K562 (cell line): Measurements from ENCODE around the gene BSN. TPM values are rescaled to one million over a fixed set of nuclear protein-coding genes. Genes with fewer than 3 reads are reported as not detected.

Experiments
- ATAC-seq: fragments of 200-7000 bp; cut with Tn5 transposase; 3 replicates; pipeline ENCODE4 v1.9.1; 2020; ENCODE audit warnings: moderate library complexity
- BruUV-seq: library from RNA; stranded (reverse); fragments of 400-500 nt; replicated peaks from 2 replicates; lab custom pipeline; 2021; lab: Mats Ljungman, UMichigan
- CTCF ChIA-PET: fragments of 300-600 bp; formaldehyde crosslinking; extraction: SDS; loops from one replicate; lab custom pipeline; 2021; ENCODE audit warnings: low intra/inter-chr PET ratio; lab: Yijun Ruan, JAX
- POLR2A ChIA-PET: fragments of 300-600, 350-650 bp; sonication (Branson Sonifier 250); formaldehyde crosslinking; extraction: SDS; loops from one replicate; lab custom pipeline; 2021; ENCODE audit warnings: antibody characterized with exemption, inconsistent platforms; lab: Yijun Ruan, JAX
- DNase-seq, 4 experiments: peaks; one replicate each; pipeline versions ENCODE4 v3.0.0 to v3.0.0-alpha.2; 2011 to 2018; ENCODE audit warnings: low spot score in 3 of 4, mixed read lengths in 3 of 4; ENCODE audit errors: extremely low read depth in 1 of 4
- FAIRE-seq: peaks from 2 replicates; lab custom pipeline; 2011; peaks lifted over from hg19 to GRCh38; lab: Jason Lieb, UNC
- H2AFZ ChIP-seq: 2 replicates; pipeline ENCODE4 v1.6.0; 2011; ENCODE audit warnings: low read depth, low read length, control low read depth, inconsistent platforms
- H3K27ac ChIP-seq: fragments of 200-600 bp; 3 replicates; pipeline ENCODE4 v1.8.0; 2011; ENCODE audit warnings: low read depth, mild to moderate bottlenecking, control low read depth, inconsistent platforms, low read length, moderate library complexity, mixed read lengths; ENCODE audit errors: extremely low read depth
- H3K27me3 ChIP-seq, 2 experiments: fragments of 300-600 bp in 1 of 2; 2 replicates in 1 of 2; 3 replicates in 1 of 2; pipeline versions ENCODE4 v1.6.0 to v1.8.0; 2011; ENCODE audit warnings: inconsistent platforms in 2 of 2, low read length in 2 of 2, mild to moderate bottlenecking in 1 of 2, mixed read lengths in 1 of 2, moderate library complexity in 1 of 2; ENCODE audit not compliant: control insufficient read depth in 2 of 2, insufficient read depth in 2 of 2
- H3K36me3 ChIP-seq: fragments of 300-600 bp; 3 replicates; pipeline ENCODE4 v1.8.0; 2011; ENCODE audit warnings: mild to moderate bottlenecking, low read length, inconsistent platforms; ENCODE audit not compliant: control insufficient read depth, insufficient read depth
- H3K4me1 ChIP-seq, 2 experiments: fragments of 200-600 bp in 1 of 2; replicated peaks in 1 of 2; 2 replicates in 1 of 2; 3 replicates in 1 of 2; pipeline versions ENCODE4 v1.5.1 to v1.8.0; 2011; ENCODE audit warnings: inconsistent platforms in 2 of 2, low read length in 2 of 2, mild to moderate bottlenecking in 1 of 2, mixed read lengths in 1 of 2, moderate library complexity in 1 of 2; ENCODE audit not compliant: control insufficient read depth in 2 of 2, insufficient read depth in 2 of 2
- H3K4me2 ChIP-seq: 2 replicates; pipeline ENCODE4 v1.6.1; 2011; ENCODE audit warnings: low read length, control low read depth, inconsistent platforms, mixed read lengths; ENCODE audit not compliant: insufficient read depth
- H3K4me3 ChIP-seq: fragments of 200-600 bp; sonication (generic), shearing (Covaris generic); 2 replicates; pipeline ENCODE4 v1.5.1; 2016; ENCODE audit warnings: control low read depth, inconsistent platforms
- H3K79me2 ChIP-seq: fragments of 200-600 bp; 3 replicates; pipeline ENCODE4 v1.8.0; 2011; ENCODE audit warnings: low read length, inconsistent platforms; ENCODE audit not compliant: control insufficient read depth, insufficient read depth
- H3K9ac ChIP-seq, 2 experiments: 2 replicates each; pipeline versions ENCODE4 v1.6.0 to v1.6.1; 2011; ENCODE audit warnings: low read depth in 2 of 2, low read length in 2 of 2, control low read depth in 1 of 2, inconsistent platforms in 1 of 2, mild to moderate bottlenecking in 1 of 2, mixed read lengths in 1 of 2; ENCODE audit not compliant: insufficient read depth in 1 of 2
- H3K9me1 ChIP-seq: one replicate; pipeline ENCODE4 v1.6.0; 2011; ENCODE audit warnings: inconsistent platforms, mild to moderate bottlenecking, low read length, moderate library complexity; ENCODE audit not compliant: control insufficient read depth, insufficient read depth
- H3K9me3 ChIP-seq: replicated peaks from 2 replicates; pipeline ENCODE4 v1.5.1; 2011; ENCODE audit warnings: low read depth, low read length, inconsistent platforms; ENCODE audit not compliant: control insufficient read depth, insufficient read depth
- H4K20me1 ChIP-seq: replicated peaks from 2 replicates; pipeline ENCODE4 v1.6.1; 2011; ENCODE audit warnings: low read length, inconsistent platforms, mixed read lengths; ENCODE audit not compliant: control insufficient read depth, insufficient read depth
- NFIC ChIP-seq: fragments of 450-650 bp; IDR thresholded peaks from 2 replicates; pipeline ENCODE4 v1.6.1; 2017; ENCODE audit warnings: mild to moderate bottlenecking, inconsistent platforms
- TCF3 ChIP-seq: sonication (generic); formaldehyde crosslinking; IDR thresholded peaks from 2 replicates; pipeline ENCODE4 v1.4.0; 2020; ENCODE audit warnings: mild to moderate bottlenecking, missing genetic modification reagents
- WGBS: fragments of 100-300 bp; shearing (Covaris generic); methylation state at CpG from one replicate; pipeline ENCODE4 v1.1.6; 2016; ENCODE audit warnings: low coverage, mixed read lengths; ENCODE audit not compliant: insufficient coverage; ENCODE audit errors: missing lambda C conversion rate; 5-methylcytosine and 5-hydroxymethylcytosine counted together
- in situ Hi-C: fragments of 300-500 bp; cut with MboI; formaldehyde crosslinking; loops from 4 replicates; pipeline ENCODE4 v1.15.0; 2018; ENCODE audit warnings: inconsistent platforms, mixed read lengths
- intact Hi-C: fragments of 100-400 bp; cut with micrococcal nuclease; formaldehyde crosslinking; loops from 2 replicates; pipeline ENCODE4 v1.14.2; 2022
- polyA plus RNA-seq, 8 experiments: library from polyadenylated mRNA; depleted of rRNA in 4 of 8; stranded (reverse) in 5 of 8; unstranded in 3 of 8; fragments of >200 nt; fragmentation: Nextera tagmentation in 2 of 8; fragmentation: Illumina TruSeq in 1 of 8; extraction: Ambion mirVana in 2 of 8; extraction: Trizol in 1 of 8; gene quantifications; 2 replicates each; pipeline versions ENCODE4 v1.2.1 to v1.2.3, GENCODE V29; 2011 to 2014; ENCODE audit warnings: inconsistent platforms in 1 of 8, missing spikeins in 1 of 8
- total RNA-seq, 7 experiments: library from RNA; depleted of rRNA in 6 of 7; stranded (reverse); fragments of >200 nt in 6 of 7; fragmentation: Illumina TruSeq in 2 of 7; extraction: Trizol in 2 of 7; gene quantifications; 2 replicates each; pipeline versions ENCODE4 v1.2.1 to v1.2.3, GENCODE V29; 2011 to 2021; ENCODE audit warnings: low replicate concordance in 1 of 7
- TF ChIP-seq, protein P1 (sequence below): fragments of 250-450 bp; sonication (Bioruptor Pico); IDR thresholded peaks from 2 replicates; pipeline ENCODE4 v1.5.0; 2020; ENCODE audit warnings: mild to moderate bottlenecking, borderline replicate concordance
- TF ChIP-seq, protein P2 (sequence below), 3 experiments: IDR thresholded peaks in 2 of 3; conservative IDR thresholded peaks in 1 of 3; 2 replicates each; pipeline ENCODE4 v1.5.1; 2011 to 2012; ENCODE audit warnings: low read length in 3 of 3, mild to moderate bottlenecking in 3 of 3, control low read depth in 2 of 3, improper control_type of control experiment in 1 of 3, inconsistent platforms in 1 of 3, low read depth in 1 of 3, mixed read lengths in 1 of 3, moderate library complexity in 1 of 3; ENCODE audit not compliant: insufficient read depth in 2 of 3

BSN gene
- total and polyA plus RNA-seq, 9 of the 15 experiments (the other 6 are each of a cell fraction or from before 2014, with no cell fraction given) = 0.03 to 1.5 (median 0.29) TPM

DNA sequence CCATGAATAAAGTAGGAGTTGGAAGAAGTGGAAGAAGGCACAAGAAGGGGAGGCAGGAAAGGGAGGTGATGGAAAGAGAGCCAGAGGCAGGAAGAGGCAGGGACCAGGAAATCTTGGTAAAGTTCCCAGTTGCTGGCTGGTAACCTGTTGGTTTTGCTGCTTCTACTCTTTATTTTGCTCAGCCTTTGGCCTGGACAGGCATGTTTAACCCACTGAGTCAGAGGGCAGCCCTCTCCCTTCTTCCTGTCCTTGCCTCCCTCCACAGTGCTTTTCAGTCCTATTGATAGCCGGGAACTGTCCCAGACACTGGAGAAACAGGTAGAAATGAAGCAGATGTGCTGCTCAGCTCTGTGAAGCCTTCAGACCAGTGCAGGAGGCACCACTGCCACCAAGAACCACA is 76.5 kb downstream of the BSN start:
- CTCF ChIA-PET = no interaction called here
- Histone ChIP-seq H3K79me2 (no peaks in the 10 kb centered on the region), H3K4me1 (no peaks in the 10 kb centered on the region; a peak in 1 of 5 replicates), H3K9ac (no peak overlapping the region), H4K20me1 (no peaks in the 10 kb centered on the region), H3K27me3 (no peaks in the 10 kb centered on the region), H3K27ac (no peak overlapping the region), H2AFZ (no peak overlapping the region), H3K36me3 (no peaks in the 10 kb centered on the region), H3K4me2 (no peak overlapping the region), H3K9me3 (no peaks in the 10 kb centered on the region)
- ATAC-seq (no peak), DNase-seq (no peak)
- POLR2A ChIA-PET = no interaction called here
- in situ Hi-C loops = no loop called here
- BruUV-seq = no TSS peak
- intact Hi-C loops = no loop called here
- 71% methylated on average over 1 of the region's 1 CpG for WGBS
- TF ChIP-seq, protein P1, sequence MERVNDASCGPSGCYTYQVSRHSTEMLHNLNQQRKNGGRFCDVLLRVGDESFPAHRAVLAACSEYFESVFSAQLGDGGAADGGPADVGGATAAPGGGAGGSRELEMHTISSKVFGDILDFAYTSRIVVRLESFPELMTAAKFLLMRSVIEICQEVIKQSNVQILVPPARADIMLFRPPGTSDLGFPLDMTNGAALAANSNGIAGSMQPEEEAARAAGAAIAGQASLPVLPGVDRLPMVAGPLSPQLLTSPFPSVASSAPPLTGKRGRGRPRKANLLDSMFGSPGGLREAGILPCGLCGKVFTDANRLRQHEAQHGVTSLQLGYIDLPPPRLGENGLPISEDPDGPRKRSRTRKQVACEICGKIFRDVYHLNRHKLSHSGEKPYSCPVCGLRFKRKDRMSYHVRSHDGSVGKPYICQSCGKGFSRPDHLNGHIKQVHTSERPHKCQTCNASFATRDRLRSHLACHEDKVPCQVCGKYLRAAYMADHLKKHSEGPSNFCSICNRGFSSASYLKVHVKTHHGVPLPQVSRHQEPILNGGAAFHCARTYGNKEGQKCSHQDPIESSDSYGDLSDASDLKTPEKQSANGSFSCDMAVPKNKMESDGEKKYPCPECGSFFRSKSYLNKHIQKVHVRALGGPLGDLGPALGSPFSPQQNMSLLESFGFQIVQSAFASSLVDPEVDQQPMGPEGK = no peak
- TF ChIP-seq, all 486 proteins: peak for 0
- H3K9me1 ChIP-seq = no peaks in the 10 kb centered on the region
- no peak overlapping the region for H3K4me3 ChIP-seq
- FAIRE-seq = no peak

DNA sequence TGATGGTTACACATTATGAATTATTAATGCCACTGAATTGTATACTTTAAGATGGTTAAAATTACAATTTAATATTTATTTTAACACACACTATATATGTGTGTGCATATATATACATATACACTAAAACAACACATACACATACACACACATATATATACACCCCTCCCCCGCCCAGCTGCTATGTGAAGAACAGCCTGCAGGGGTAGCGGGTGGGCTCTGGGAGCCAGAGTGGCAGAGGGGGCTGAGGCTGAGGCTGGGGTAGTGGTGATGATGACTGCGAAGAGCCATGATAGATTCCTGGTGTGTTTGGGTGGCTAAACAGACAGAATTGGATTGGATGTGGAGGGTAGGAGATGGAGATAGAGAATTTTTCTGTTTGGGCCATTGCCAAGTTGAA is 80.5 kb downstream of the BSN start:
- DNase-seq (no peak), ATAC-seq (no peak; the same call in 2 of the 3 replicates), FAIRE-seq (no peak)
- BruUV-seq = no TSS peak
- WGBS = 62% methylated on average over 3 of the region's 3 CpGs
- TF ChIP-seq, protein P2, sequence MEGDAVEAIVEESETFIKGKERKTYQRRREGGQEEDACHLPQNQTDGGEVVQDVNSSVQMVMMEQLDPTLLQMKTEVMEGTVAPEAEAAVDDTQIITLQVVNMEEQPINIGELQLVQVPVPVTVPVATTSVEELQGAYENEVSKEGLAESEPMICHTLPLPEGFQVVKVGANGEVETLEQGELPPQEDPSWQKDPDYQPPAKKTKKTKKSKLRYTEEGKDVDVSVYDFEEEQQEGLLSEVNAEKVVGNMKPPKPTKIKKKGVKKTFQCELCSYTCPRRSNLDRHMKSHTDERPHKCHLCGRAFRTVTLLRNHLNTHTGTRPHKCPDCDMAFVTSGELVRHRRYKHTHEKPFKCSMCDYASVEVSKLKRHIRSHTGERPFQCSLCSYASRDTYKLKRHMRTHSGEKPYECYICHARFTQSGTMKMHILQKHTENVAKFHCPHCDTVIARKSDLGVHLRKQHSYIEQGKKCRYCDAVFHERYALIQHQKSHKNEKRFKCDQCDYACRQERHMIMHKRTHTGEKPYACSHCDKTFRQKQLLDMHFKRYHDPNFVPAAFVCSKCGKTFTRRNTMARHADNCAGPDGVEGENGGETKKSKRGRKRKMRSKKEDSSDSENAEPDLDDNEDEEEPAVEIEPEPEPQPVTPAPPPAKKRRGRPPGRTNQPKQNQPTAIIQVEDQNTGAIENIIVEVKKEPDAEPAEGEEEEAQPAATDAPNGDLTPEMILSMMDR (IDR thresholded peaks at IDR 0.05 in 2 of 3, conservative IDR thresholded peaks at IDR 0.05 in 1 of 3; ENCODE audit: insufficient read depth in 2 of 3, low read depth in 1 of 3, low read length in 3 of 3) = 0 out of 6 replicates have a peak, but pooled peaks of 1 of the 3 experiments have one; percentile 18
- TF ChIP-seq NFIC (peak; percentile 53), TCF3 (no peak)
- Histone ChIP-seq H3K4me2 (no peak overlapping the region), H3K9ac (no peak overlapping the region), H3K36me3 (no peaks in the 10 kb centered on the region), H3K9me3 (no peaks in the 10 kb centered on the region), H4K20me1 (no peaks in the 10 kb centered on the region), H3K9me1 (no peaks in the 10 kb centered on the region), H3K27me3 (no peaks in the 10 kb centered on the region), H3K4me1 (peaks cover 13 to 22% of the 10 kb centered on the region in 2 experiments; a peak in 3 of 5 replicates), H3K79me2 (no peaks in the 10 kb centered on the region), H3K27ac (no peak overlapping the region), H3K4me3 (no peak overlapping the region), H2AFZ (no peak overlapping the region)
- intact Hi-C loops (no loop called here), in situ Hi-C loops (no loop called here)
- CTCF ChIA-PET = no interaction called here
- POLR2A ChIA-PET = interaction anchor here (1.0 kb wide), 1 partner anchor 31 kb away, joined by 4 read pairs; no protein-coding TSS in a partner anchor
